HEK293 (cell line): Measurements from ENCODE around the gene TRAPPC8.

ENCODE experiments used
- CTCF ChIP-seq: fragments of 450-650 bp; formaldehyde crosslinking; IDR thresholded peaks from 2 replicates; pipeline ENCODE4 v1.5.1; 2016; ENCODE audit warnings: missing biosample characterization, missing genetic modification characterization
- ELK4 ChIP-seq: IDR thresholded peaks from 2 replicates; pipeline ENCODE4 v1.6.1; 2011; ENCODE audit warnings: mild to moderate bottlenecking, low read depth, low read length, borderline replicate concordance
- KLF10 ChIP-seq: fragments of 450-650 bp; IDR thresholded peaks from 2 replicates; pipeline ENCODE4 v1.5.1; 2018; ENCODE audit warnings: missing biosample characterization, mild to moderate bottlenecking, missing genetic modification characterization
- YY1 ChIP-seq: fragments of 450-650 bp; formaldehyde crosslinking; IDR thresholded peaks from 2 replicates; pipeline ENCODE4 v1.5.1; 2018; ENCODE audit warnings: missing biosample characterization, missing genetic modification characterization
- ZBTB44 ChIP-seq: fragments of 450-650 bp; IDR thresholded peaks from 2 replicates; pipeline ENCODE4 v1.5.1; 2018; ENCODE audit warnings: missing biosample characterization, mild to moderate bottlenecking, missing genetic modification characterization
- ZIC2 ChIP-seq: fragments of 450-650 bp; formaldehyde crosslinking; IDR thresholded peaks from 2 replicates; pipeline ENCODE4 v1.5.1; 2016; ENCODE audit warnings: missing biosample characterization, missing genetic modification characterization
- ZNF146 ChIP-seq: fragments of 450-650 bp; formaldehyde crosslinking; IDR thresholded peaks from 2 replicates; pipeline ENCODE4 v1.5.1; 2016; ENCODE audit warnings: missing biosample characterization, missing genetic modification characterization
- ZNF274 ChIP-seq, 2 experiments: fragments of 200-500 bp in 1 of 2; fragments of 450-650 bp in 1 of 2; sonication (Bioruptor generic) in 1 of 2; formaldehyde crosslinking in 1 of 2; IDR thresholded peaks; 2 replicates each; pipeline versions ENCODE4 v1.5.1 to v1.6.1; 2014 to 2016; ENCODE audit warnings: borderline replicate concordance in 1 of 2, inconsistent platforms in 1 of 2, low read length in 1 of 2, missing biosample characterization in 1 of 2, missing genetic modification characterization in 1 of 2
- ZNF501 ChIP-seq: fragments of 450-650 bp; formaldehyde crosslinking; IDR thresholded peaks from 2 replicates; pipeline ENCODE4 v1.5.1; 2016; ENCODE audit warnings: missing biosample characterization, missing genetic modification characterization
- ZNF639 ChIP-seq: fragments of 450-650 bp; formaldehyde crosslinking; IDR thresholded peaks from 2 replicates; pipeline ENCODE4 v1.5.1; 2016; ENCODE audit warnings: missing biosample characterization, missing genetic modification characterization
- ZXDB ChIP-seq: fragments of 450-650 bp; formaldehyde crosslinking; IDR thresholded peaks from 2 replicates; pipeline ENCODE4 v1.5.1; 2016; ENCODE audit warnings: missing biosample characterization, missing genetic modification characterization
- TF ChIP-seq, protein P1 (sequence below): fragments of 450-650 bp; formaldehyde crosslinking; IDR thresholded peaks from 2 replicates; pipeline ENCODE4 v1.5.1; 2016; ENCODE audit warnings: missing biosample characterization, missing genetic modification characterization

- no peak for TF ChIP-seq CTCF (tag by site-specific recombination)
- no peak for TF ChIP-seq ZBTB44 (tag by site-specific recombination)
- TF ChIP-seq ZIC2 (tag by site-specific recombination): no peak
- no peak for TF ChIP-seq YY1 (tag by site-specific recombination)
- TF ChIP-seq ZNF274 (IDR thresholded peaks at IDR 0.05; ENCODE audit: low read length): no peak
- TF ChIP-seq ZNF274 (tag by site-specific recombination; IDR thresholded peaks at IDR 0.05; ENCODE audit: borderline replicate concordance): no peak
- no peak for TF ChIP-seq ZNF146 (tag by site-specific recombination)
- no peak for TF ChIP-seq KLF10 (tag by site-specific recombination)
- TF ChIP-seq ZXDB (tag by site-specific recombination): no peak
- no peak for TF ChIP-seq ZNF501 (tag by site-specific recombination)
- TF ChIP-seq, protein P1, sequence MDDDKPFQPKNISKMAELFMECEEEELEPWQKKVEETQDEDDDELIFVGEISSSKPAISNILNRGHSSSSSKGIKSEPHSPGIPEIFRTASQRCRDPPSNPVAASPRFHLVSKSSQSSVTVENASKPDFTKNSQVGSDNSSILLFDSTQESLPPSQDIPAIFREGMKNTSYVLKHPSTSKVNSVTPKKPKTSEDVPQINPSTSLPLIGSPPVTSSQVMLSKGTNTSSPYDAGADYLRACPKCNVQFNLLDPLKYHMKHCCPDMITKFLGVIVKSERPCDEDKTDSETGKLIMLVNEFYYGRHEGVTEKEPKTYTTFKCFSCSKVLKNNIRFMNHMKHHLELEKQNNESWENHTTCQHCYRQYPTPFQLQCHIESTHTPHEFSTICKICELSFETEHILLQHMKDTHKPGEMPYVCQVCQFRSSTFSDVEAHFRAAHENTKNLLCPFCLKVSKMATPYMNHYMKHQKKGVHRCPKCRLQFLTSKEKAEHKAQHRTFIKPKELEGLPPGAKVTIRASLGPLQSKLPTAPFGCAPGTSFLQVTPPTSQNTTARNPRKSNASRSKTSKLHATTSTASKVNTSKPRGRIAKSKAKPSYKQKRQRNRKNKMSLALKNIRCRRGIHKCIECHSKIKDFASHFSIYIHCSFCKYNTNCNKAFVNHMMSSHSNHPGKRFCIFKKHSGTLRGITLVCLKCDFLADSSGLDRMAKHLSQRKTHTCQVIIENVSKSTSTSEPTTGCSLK (tag by site-specific recombination): no peak
- no peak for TF ChIP-seq ELK4
- TF ChIP-seq ZNF639 (tag by site-specific recombination): no peak
These were observed 67.6 kb downstream of the TRAPPC8 start for GRCh38 chr18:31875301-31875700.
